IMR-90 (cell line): ENCODE measurements around the gene MUCL3. TPM values are rescaled to one million over a fixed set of nuclear protein-coding genes. Genes with fewer than 3 reads are reported as not detected.

Experiments
- ATAC-seq: fragments of 200-7000 bp; cut with Tn5 transposase; 2 replicates; pipeline ENCODE4 v1.9.1; 2020; ENCODE audit warnings: low read depth, mild to moderate bottlenecking, moderate library complexity
- BruUV-seq: library from RNA; stranded (reverse); fragments of 400-500 nt; replicated peaks from 2 replicates; lab custom pipeline; 2021; lab: Mats Ljungman, UMichigan
- CTCF ChIA-PET: fragments of 300-600 bp; formaldehyde crosslinking; extraction: SDS; loops from one replicate; lab custom pipeline; 2021; ENCODE audit warnings: antibody characterized with exemption; lab: Yijun Ruan, JAX
- POLR2A ChIA-PET: fragments of 300-600 bp; sonication (Branson Sonifier 250); formaldehyde crosslinking; loops from one replicate; lab custom pipeline; 2022; ENCODE audit warnings: antibody characterized with exemption; ENCODE audit not compliant: unreplicated experiment; lab: Charles Lee
- DNase-seq: peaks from one replicate; pipeline ENCODE4 v3.0.0; 2013
- H2AFZ ChIP-seq: replicated peaks from 2 replicates; pipeline ENCODE3; 2013; ENCODE audit warnings: low read length, mild to moderate bottlenecking; ENCODE audit not compliant: poor library complexity
- H2AK5ac ChIP-seq: 2 replicates; pipeline ENCODE4 v1.6.1; 2013; ENCODE audit warnings: low read depth, low read length, inconsistent platforms
- H2AK9ac ChIP-seq: replicated peaks from 2 replicates; pipeline ENCODE3; 2013; ENCODE audit warnings: mild to moderate bottlenecking, low read depth, low read length, moderate library complexity; ENCODE audit not compliant: poor library complexity
- H2BK120ac ChIP-seq: 2 replicates; pipeline ENCODE4 v1.6.1; 2013; ENCODE audit warnings: low read depth, low read length, inconsistent platforms
- H2BK15ac ChIP-seq: 3 replicates; pipeline ENCODE4 v1.6.1; 2013; ENCODE audit warnings: low read depth, low read length, inconsistent platforms
- H2BK20ac ChIP-seq: 2 replicates; pipeline ENCODE4 v1.6.1; 2013; ENCODE audit warnings: low read depth, mild to moderate bottlenecking, inconsistent platforms, low read length, moderate library complexity
- H2BK5ac ChIP-seq: 2 replicates; pipeline ENCODE4 v1.6.1; 2013; ENCODE audit warnings: mild to moderate bottlenecking, low read depth, low read length, inconsistent platforms; ENCODE audit not compliant: poor library complexity, severe bottlenecking
- H3K14ac ChIP-seq: replicated peaks from 2 replicates; pipeline ENCODE4 v1.6.1; 2013; ENCODE audit warnings: low read depth, low read length, inconsistent platforms
- H3K18ac ChIP-seq: 2 replicates; pipeline ENCODE4 v1.6.1; 2013; ENCODE audit warnings: low read depth, low read length, control low read depth
- H3K23ac ChIP-seq: 2 replicates; pipeline ENCODE4 v1.6.1; 2013; ENCODE audit warnings: low read depth, low read length, inconsistent platforms
- H3K27ac ChIP-seq: 2 replicates; pipeline ENCODE4 v1.5.1; 2013; ENCODE audit warnings: mild to moderate bottlenecking, control low read depth, low read length; ENCODE audit not compliant: insufficient read depth
- H3K27me3 ChIP-seq: 2 replicates; pipeline ENCODE4 v1.6.1; 2013; ENCODE audit warnings: low read length; ENCODE audit not compliant: control insufficient read depth, insufficient read depth
- H3K36me3 ChIP-seq: 2 replicates; pipeline ENCODE4 v1.6.1; 2013; ENCODE audit warnings: low read length, mixed read lengths; ENCODE audit not compliant: control insufficient read depth, insufficient read depth
- H3K4ac ChIP-seq: 2 replicates; pipeline ENCODE4 v1.6.1; 2013; ENCODE audit warnings: low read depth, low read length, inconsistent platforms
- H3K4me1 ChIP-seq: 2 replicates; pipeline ENCODE4 v1.6.1; 2013; ENCODE audit warnings: low read length, mixed read lengths; ENCODE audit not compliant: control insufficient read depth, insufficient read depth
- H3K4me2 ChIP-seq: 2 replicates; pipeline ENCODE4 v1.6.1; 2013; ENCODE audit warnings: low read depth, mild to moderate bottlenecking, control low read depth, low read length, moderate library complexity
- H3K4me3 ChIP-seq: 2 replicates; pipeline ENCODE4 v1.5.1; 2013; ENCODE audit warnings: low read depth, mild to moderate bottlenecking, control low read depth, low read length, moderate library complexity; ENCODE audit not compliant: insufficient read depth
- H3K56ac ChIP-seq: 2 replicates; pipeline ENCODE4 v1.6.1; 2013; ENCODE audit warnings: low read length, inconsistent platforms; ENCODE audit not compliant: insufficient read depth; ENCODE audit errors: extremely low read depth
- H3K79me1 ChIP-seq, 2 experiments: 2 replicates each; pipeline ENCODE4 v1.6.1; 2013; ENCODE audit warnings: low read length in 2 of 2, inconsistent platforms in 1 of 2, low read depth in 1 of 2
- H3K9ac ChIP-seq: 2 replicates; pipeline ENCODE4 v1.6.1; 2013; ENCODE audit warnings: low read depth, low read length, control low read depth
- H3K9me1 ChIP-seq: 2 replicates; pipeline ENCODE4 v1.6.1; 2013; ENCODE audit warnings: low read length, inconsistent platforms; ENCODE audit not compliant: insufficient read depth
- H3K9me3 ChIP-seq: 2 replicates; pipeline ENCODE4 v1.6.1; 2013; ENCODE audit warnings: low read length; ENCODE audit not compliant: control insufficient read depth, insufficient read depth
- H4K20me1 ChIP-seq: 2 replicates; pipeline ENCODE4 v1.6.1; 2013; ENCODE audit warnings: low read length, inconsistent platforms; ENCODE audit not compliant: insufficient read depth
- H4K5ac ChIP-seq: 2 replicates; pipeline ENCODE4 v1.6.1; 2013; ENCODE audit warnings: mild to moderate bottlenecking, low read depth, low read length, control low read depth
- H4K8ac ChIP-seq, 2 experiments: 2 replicates each; pipeline ENCODE4 v1.6.1; 2013; ENCODE audit warnings: low read depth in 2 of 2, low read length in 2 of 2, control low read depth in 1 of 2, inconsistent platforms in 1 of 2
- H4K91ac ChIP-seq: 2 replicates; pipeline ENCODE4 v1.6.1; 2013; ENCODE audit warnings: low read depth, low read length, inconsistent platforms; ENCODE audit not compliant: insufficient read depth
- BHLHE40 ChIP-seq: fragments of 150-350 bp; IDR thresholded peaks from 2 replicates; pipeline ENCODE4 v1.6.1; 2016; ENCODE audit warnings: mild to moderate bottlenecking, low read depth, low read length
- CEBPB ChIP-seq: IDR thresholded peaks from 2 replicates; pipeline ENCODE4 v1.6.1; 2012; ENCODE audit warnings: low read depth, low read length, improper control_type of control experiment
- CHD1 ChIP-seq: IDR thresholded peaks from 2 replicates; pipeline ENCODE4 v1.6.1; 2012; ENCODE audit warnings: low read depth, low read length, improper control_type of control experiment
- CTCF ChIP-seq: conservative IDR thresholded peaks from 2 replicates; pipeline ENCODE4 v1.5.1; 2012; ENCODE audit warnings: mild to moderate bottlenecking, low read depth, low read length, improper control_type of control experiment
- ELK1 ChIP-seq: fragments of 150-350 bp; IDR thresholded peaks from 2 replicates; pipeline ENCODE4 v1.6.1; 2016; ENCODE audit warnings: low read depth, mild to moderate bottlenecking, low read length, moderate library complexity, borderline replicate concordance
- FOS ChIP-seq: fragments of 150-350 bp; IDR thresholded peaks from 2 replicates; pipeline ENCODE4 v1.6.1; 2016; ENCODE audit warnings: low read depth, low read length
- MAFK ChIP-seq: IDR thresholded peaks from 2 replicates; pipeline ENCODE4 v1.6.1; 2012; ENCODE audit warnings: low read depth, low read length, improper control_type of control experiment
- MAZ ChIP-seq: IDR thresholded peaks from 2 replicates; pipeline ENCODE4 v1.6.1; 2012; ENCODE audit warnings: low read depth, mild to moderate bottlenecking, low read length, improper control_type of control experiment, moderate library complexity, borderline replicate concordance
- MXI1 ChIP-seq: IDR thresholded peaks from 2 replicates; pipeline ENCODE4 v1.6.1; 2012; ENCODE audit warnings: low read depth, mild to moderate bottlenecking, low read length, moderate library complexity, borderline replicate concordance
- NFE2L2 ChIP-seq: fragments of 150-350 bp; IDR thresholded peaks from 2 replicates; pipeline ENCODE4 v1.6.1; 2016; ENCODE audit warnings: low read depth, mild to moderate bottlenecking, low read length
- POLR2A ChIP-seq: IDR thresholded peaks from 2 replicates; pipeline ENCODE4 v1.6.1; 2012; ENCODE audit warnings: mild to moderate bottlenecking, low read depth, low read length
- RCOR1 ChIP-seq: IDR thresholded peaks from 2 replicates; pipeline ENCODE4 v1.6.1; 2012; ENCODE audit warnings: mild to moderate bottlenecking, low read length, improper control_type of control experiment; ENCODE audit not compliant: insufficient replicate concordance
- RFX5 ChIP-seq: IDR thresholded peaks from 2 replicates; pipeline ENCODE4 v1.8.0; 2012; ENCODE audit warnings: low read depth, mild to moderate bottlenecking, low read length, moderate library complexity
- SMC3 ChIP-seq: fragments of 150-350 bp; IDR thresholded peaks from 2 replicates; pipeline ENCODE4 v1.6.1; 2016; ENCODE audit warnings: low read depth, mild to moderate bottlenecking, antibody characterized with exemption, low read length, moderate library complexity
- USF2 ChIP-seq: fragments of 150-350 bp; IDR thresholded peaks from 2 replicates; pipeline ENCODE4 v1.6.1; 2017; ENCODE audit warnings: mild to moderate bottlenecking, antibody characterized with exemption, low read length, low read depth
- WGBS, 2 experiments: methylation state at CpG; one replicate each; pipeline versions ENCODE4 v1.1.5 to v1.1.7; 2013; ENCODE audit warnings: missing lambda C conversion rate in 2 of 2; ENCODE audit not compliant: insufficient read length in 1 of 2; ENCODE audit errors: extremely low coverage in 2 of 2; 5-methylcytosine and 5-hydroxymethylcytosine counted together
- dilution Hi-C: fragments of 300-500 bp; cut with HindIII; formaldehyde crosslinking; loops from one replicate; pipeline ENCODE4 v1.14.3; 2018; ENCODE audit warnings: low sequenced_read_pairs; ENCODE audit not compliant: unreplicated experiment
- in situ Hi-C: fragments of 300-500 bp; cut with MboI; formaldehyde crosslinking; loops from 3 replicates; pipeline ENCODE4 v1.14.3; 2019; ENCODE audit warnings: low sequenced_read_pairs, inconsistent platforms, mixed read lengths
- intact Hi-C: fragments of 100-400 bp; cut with micrococcal nuclease; formaldehyde crosslinking; loops from 2 replicates; pipeline ENCODE4 v1.10.0; 2022
- polyA plus RNA-seq, 3 experiments: library from polyadenylated mRNA; depleted of rRNA; stranded (reverse); fragments of >200 nt; gene quantifications; 2 replicates each; pipeline ENCODE4 v1.2.3, GENCODE V29; 2012; ENCODE audit warnings: low replicate concordance in 1 of 3
- total RNA-seq: library from RNA; depleted of rRNA; stranded (reverse); fragments of >200 nt; gene quantifications from 2 replicates; pipeline ENCODE4 v1.2.3, GENCODE V29; 2012

MUCL3 gene
- total and polyA plus RNA-seq, 2 of the 4 experiments (the other 2 are of a cell fraction) = not detected

DNA sequence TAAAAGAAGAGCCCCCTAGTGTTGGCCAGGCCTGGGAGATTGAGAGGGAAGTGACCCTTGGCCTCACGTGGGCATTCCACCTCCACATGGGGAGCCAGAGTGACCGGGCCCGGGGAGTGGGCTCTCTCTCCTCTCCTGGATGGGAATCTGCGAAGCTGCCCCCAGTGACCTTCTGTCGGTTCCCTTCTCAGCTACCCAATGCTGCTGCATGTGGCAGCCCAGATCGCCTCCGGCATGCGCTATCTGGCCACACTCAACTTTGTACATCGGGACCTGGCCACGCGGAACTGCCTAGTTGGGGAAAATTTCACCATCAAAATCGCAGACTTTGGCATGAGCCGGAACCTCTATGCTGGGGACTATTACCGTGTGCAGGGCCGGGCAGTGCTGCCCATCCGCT is 42.9 kb upstream of the MUCL3 start:
- Histone ChIP-seq H4K91ac (no peak overlapping the region), H3K36me3 (peaks cover 59% of the 10 kb centered on the region), H2AK9ac (no peak overlapping the region), H2BK120ac (no peak overlapping the region), H3K9me3 (no peaks in the 10 kb centered on the region), H3K4me1 (no peaks in the 10 kb centered on the region), H3K9ac (no peak overlapping the region), H2BK5ac (no peak overlapping the region), H3K27ac (no peak overlapping the region), H4K8ac (no peak overlapping the region), H3K56ac (no peak overlapping the region), H2BK15ac (no peak overlapping the region), H3K4me3 (no peak overlapping the region), H2BK20ac (no peak overlapping the region), H3K4ac (no peak overlapping the region), H2AFZ (no peak overlapping the region), H3K14ac (no peak overlapping the region), H3K27me3 (no peaks in the 10 kb centered on the region), H2AK5ac (no peak overlapping the region), H3K18ac (no peak overlapping the region), H3K23ac (no peak overlapping the region), H3K9me1 (no peaks in the 10 kb centered on the region), H3K4me2 (no peak overlapping the region), H4K5ac (no peak overlapping the region), H4K20me1 (no peaks in the 10 kb centered on the region), H3K79me1 (no peaks in the 10 kb centered on the region)
- POLR2A ChIA-PET = no interaction called here
- no TSS peak for BruUV-seq
- in situ Hi-C loops = no loop called here
- WGBS, 2 experiments = 94% methylated on average over 10 of the region's 16 CpGs; no CpG with 5 or more reads in 1 of the 2 experiments
- TF ChIP-seq FOS (no peak), CTCF (no peak), MXI1 (no peak), CEBPB (no peak), POLR2A (no peak), BHLHE40 (no peak), NFE2L2 (no peak), RFX5 (no peak), MAFK (no peak), ELK1 (no peak), MAZ (no peak), CHD1 (no peak), USF2 (no peak), RCOR1 (no peak), SMC3 (no peak)
- ATAC-seq (no peak), DNase-seq (no peak)
- CTCF ChIA-PET = no interaction called here
- intact Hi-C loops = no loop called here
- dilution Hi-C loops = no loop called here
